PC-9 (cell line): ENCODE data around the gene MAEA. TPM values are rescaled to one million over a fixed set of nuclear protein-coding genes. Genes with fewer than 3 reads are reported as not detected.
A peak's percentile ranks its signal among the peaks of the same experiment; 100 is the strongest.
"Not testable (repeated sequence)": the region's sequence is repeated elsewhere in the genome, so short reads cannot be mapped to it uniquely, and the experiment has no call there.

ENCODE experiments used
- BruUV-seq: library from RNA; stranded (reverse); fragments of 400-500 nt; replicated peaks from 2 replicates; lab custom pipeline; 2021; lab: Mats Ljungman, UMichigan
- CTCF ChIA-PET: fragments of 300-600 bp; sonication (Branson Sonifier 250); formaldehyde crosslinking; loops from one replicate; lab custom pipeline; 2022; ENCODE audit warnings: antibody characterized with exemption; lab: Charles Lee
- POLR2A ChIA-PET: fragments of 300-600 bp; sonication (Branson Sonifier 250); formaldehyde crosslinking; loops from one replicate; lab custom pipeline; 2022; ENCODE audit warnings: antibody characterized with exemption; ENCODE audit not compliant: unreplicated experiment; lab: Charles Lee
- DNase-seq, 2 experiments: peaks; one replicate each; pipeline versions ENCODE4 v3.0.0 to v3.0.0-alpha.2; 2015 to 2022; ENCODE audit warnings: mixed read lengths in 1 of 2
- H2AFZ ChIP-seq: fragments of 200-600 bp; sonication (generic); 2 replicates; pipeline ENCODE4 v1.8.1; 2017; ENCODE audit warnings: antibody characterized with exemption
- H3F3A ChIP-seq: fragments of 200-600 bp; sonication (generic); 2 replicates; pipeline ENCODE4 v1.8.1; 2017; ENCODE audit warnings: antibody characterized with exemption, mild to moderate bottlenecking, low read depth; ENCODE audit not compliant: insufficient read depth
- H3K27ac ChIP-seq: fragments of 200-600 bp; sonication (generic); 2 replicates; pipeline ENCODE4 v1.6.1; 2016; ENCODE audit warnings: mixed run types
- H3K27me3 ChIP-seq: fragments of 200-600 bp; sonication (generic); 2 replicates; pipeline ENCODE4 v1.6.1; 2016; ENCODE audit warnings: low read depth, mixed run types; ENCODE audit not compliant: insufficient read depth
- H3K36me3 ChIP-seq: fragments of 200-600 bp; sonication (generic); 2 replicates; pipeline ENCODE4 v1.6.1; 2016; ENCODE audit warnings: low read depth, mixed run types
- H3K4me1 ChIP-seq: fragments of 200-600 bp; sonication (generic); replicated peaks from 2 replicates; pipeline ENCODE4 v1.6.1; 2016; ENCODE audit warnings: mixed run types; ENCODE audit not compliant: insufficient read depth
- H3K4me2 ChIP-seq: fragments of 200-600 bp; sonication (generic); 2 replicates; pipeline ENCODE4 v1.6.1; 2017; ENCODE audit warnings: mixed run types
- H3K4me3 ChIP-seq: fragments of 200-600 bp; sonication (generic); 2 replicates; pipeline ENCODE4 v1.6.1; 2016; ENCODE audit warnings: mixed run types
- H3K79me2 ChIP-seq: fragments of 200-600 bp; sonication (generic); 2 replicates; pipeline ENCODE4 v1.6.1; 2017; ENCODE audit warnings: low read depth, mixed run types
- H3K9me2 ChIP-seq: fragments of 200-600 bp; sonication (generic); 2 replicates; pipeline ENCODE4 v1.8.1; 2017; ENCODE audit warnings: mild to moderate bottlenecking; ENCODE audit not compliant: insufficient read depth
- H3K9me3 ChIP-seq: fragments of 200-600 bp; sonication (generic); 2 replicates; pipeline ENCODE4 v1.8.1; 2016; ENCODE audit warnings: low read depth; ENCODE audit not compliant: insufficient read depth
- H4K20me1 ChIP-seq: fragments of 200-600 bp; sonication (generic); 2 replicates; pipeline ENCODE4 v1.8.1; 2017; ENCODE audit not compliant: insufficient read depth
- EZH2 ChIP-seq: fragments of 200-600 bp; sonication (generic); IDR thresholded peaks from 2 replicates; pipeline ENCODE4 v1.8.0; 2017; ENCODE audit warnings: antibody characterized with exemption, low read depth
- intact Hi-C: fragments of 100-400 bp; cut with micrococcal nuclease; formaldehyde crosslinking; loops from one replicate; pipeline ENCODE4 v1.10.0; 2022; ENCODE audit not compliant: unreplicated experiment
- total RNA-seq: library from RNA; stranded (reverse); gene quantifications from 2 replicates; pipeline ENCODE4 v1.2.3, GENCODE V29; 2021
- TF ChIP-seq, protein P1 (sequence below): fragments of 200-600 bp; sonication (generic); conservative IDR thresholded peaks from 2 replicates; pipeline ENCODE4 v1.6.1; 2017; ENCODE audit warnings: mixed run types, antibody characterized with exemption, mild to moderate bottlenecking, moderate library complexity

MAEA gene
- total RNA-seq, 1 experiment from 2014 or later = 79.4 TPM

DNA sequence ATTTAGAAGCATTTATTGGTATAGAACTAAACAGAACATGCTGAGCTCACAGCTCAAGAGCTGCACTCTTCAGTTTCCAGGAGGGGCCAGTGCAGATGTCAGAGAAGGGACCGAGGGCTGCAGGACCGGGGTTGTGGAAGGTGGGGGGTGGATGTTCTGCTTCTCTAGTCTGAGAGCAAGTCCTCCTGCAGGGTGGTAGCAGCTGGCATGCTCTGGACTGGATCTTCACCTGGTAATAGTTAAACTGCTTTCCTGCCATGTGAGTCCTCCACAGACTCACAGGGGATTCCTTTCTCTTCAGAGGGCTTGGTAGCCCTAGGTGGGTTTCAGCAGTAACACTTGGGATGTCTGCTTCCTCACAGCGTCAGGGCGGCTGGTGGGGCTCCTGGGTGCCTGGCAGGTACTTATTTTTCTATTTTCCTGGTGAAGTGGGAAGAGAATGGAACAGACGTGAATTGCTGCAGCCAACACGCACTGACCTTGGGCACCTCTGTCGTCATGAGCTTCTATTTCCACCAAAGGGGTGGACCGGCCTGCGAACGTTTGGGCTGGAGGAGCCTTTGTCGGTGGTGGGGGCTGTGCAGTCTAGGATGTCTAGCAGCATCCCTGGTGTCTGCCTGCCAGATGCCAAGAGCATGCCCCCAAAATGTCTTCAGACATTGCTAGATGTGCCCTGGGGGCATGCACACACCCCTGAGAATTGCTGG lies 2.5 kb downstream of the MAEA start:
- Histone ChIP-seq H3F3A (peaks cover 11% of the 10 kb centered on the region), H3K36me3 (no peaks in the 10 kb centered on the region), H3K4me3 (peak overlapping the region; percentile 77; the same call in 1 of the 2 replicates), H4K20me1 (peaks cover 55% of the 10 kb centered on the region), H3K4me1 (peaks cover 27% of the 10 kb centered on the region), H3K9me2 (no peaks in the 10 kb centered on the region), H2AFZ (no peak overlapping the region), H3K27me3 (no peaks in the 10 kb centered on the region), H3K4me2 (peak overlapping the region; percentile 89), H3K79me2 (peaks cover 59% of the 10 kb centered on the region), H3K27ac (no peak overlapping the region), H3K9me3 (no peaks in the 10 kb centered on the region)
- no peak for TF ChIP-seq EZH2
- TF ChIP-seq, protein P1, sequence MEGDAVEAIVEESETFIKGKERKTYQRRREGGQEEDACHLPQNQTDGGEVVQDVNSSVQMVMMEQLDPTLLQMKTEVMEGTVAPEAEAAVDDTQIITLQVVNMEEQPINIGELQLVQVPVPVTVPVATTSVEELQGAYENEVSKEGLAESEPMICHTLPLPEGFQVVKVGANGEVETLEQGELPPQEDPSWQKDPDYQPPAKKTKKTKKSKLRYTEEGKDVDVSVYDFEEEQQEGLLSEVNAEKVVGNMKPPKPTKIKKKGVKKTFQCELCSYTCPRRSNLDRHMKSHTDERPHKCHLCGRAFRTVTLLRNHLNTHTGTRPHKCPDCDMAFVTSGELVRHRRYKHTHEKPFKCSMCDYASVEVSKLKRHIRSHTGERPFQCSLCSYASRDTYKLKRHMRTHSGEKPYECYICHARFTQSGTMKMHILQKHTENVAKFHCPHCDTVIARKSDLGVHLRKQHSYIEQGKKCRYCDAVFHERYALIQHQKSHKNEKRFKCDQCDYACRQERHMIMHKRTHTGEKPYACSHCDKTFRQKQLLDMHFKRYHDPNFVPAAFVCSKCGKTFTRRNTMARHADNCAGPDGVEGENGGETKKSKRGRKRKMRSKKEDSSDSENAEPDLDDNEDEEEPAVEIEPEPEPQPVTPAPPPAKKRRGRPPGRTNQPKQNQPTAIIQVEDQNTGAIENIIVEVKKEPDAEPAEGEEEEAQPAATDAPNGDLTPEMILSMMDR = no peak
- ChIA-PET CTCF (interaction anchor here (0.6 kb wide), 1 partner anchor 290 kb away, joined by 3 read pairs; no protein-coding TSS in a partner anchor), POLR2A (no interaction called here)
- intact Hi-C loops = loop anchor here (5.0 kb wide), 1 partner anchor 45 kb away; the partner anchor contains the start of gene CTBP1
- no peak for DNase-seq
- BruUV-seq = no TSS peak

DNA sequence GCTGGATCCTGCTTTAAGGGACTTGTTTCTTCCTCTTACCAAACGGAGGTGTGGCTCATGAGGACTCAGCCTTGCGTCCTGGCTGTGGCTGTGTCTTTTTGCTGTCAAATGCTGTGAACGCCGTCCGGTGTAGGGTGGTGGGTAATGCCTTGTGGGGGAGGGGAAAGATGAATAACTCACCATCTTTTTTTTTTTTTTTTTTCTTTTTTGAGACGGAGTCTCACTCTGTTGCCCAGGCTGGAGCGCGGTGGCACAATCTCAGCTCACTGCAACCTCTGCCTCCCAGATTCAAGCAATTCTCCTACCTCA lies 3.0 kb downstream of the MAEA start:
- H3K4me1 ChIP-seq = peaks cover 27% of the 10 kb centered on the region
- H3K9me3 ChIP-seq, H3K27me3 ChIP-seq, POLR2A ChIA-PET, H3K9me2 ChIP-seq, H2AFZ ChIP-seq, BruUV-seq, H3K36me3 ChIP-seq, CTCF ChIA-PET, H3K27ac ChIP-seq, DNase-seq, H3K4me3 ChIP-seq: not testable (repeated sequence)
- peaks cover 65% of the 10 kb centered on the region for H3K79me2 ChIP-seq
- H3F3A ChIP-seq = peaks cover 11% of the 10 kb centered on the region
- peak overlapping the region; percentile 89; the same call in 1 of the 2 replicates for H3K4me2 ChIP-seq
- peaks cover 56% of the 10 kb centered on the region for H4K20me1 ChIP-seq
- intact Hi-C loops = loop anchor here (5.0 kb wide), 1 partner anchor 45 kb away; the partner anchor contains the start of gene CTBP1

GRCh38 chr4:1293531-1293941 lies 3.8 kb downstream of the MAEA start:
- no peaks in the 10 kb centered on the region for H3K9me2 ChIP-seq
- no peak overlapping the region for H3K27ac ChIP-seq
- POLR2A ChIA-PET = interaction anchor here (0.6 kb wide), 1 partner anchor 609 kb away, joined by 3 read pairs; no protein-coding TSS in a partner anchor
- no peaks in the 10 kb centered on the region for H3K36me3 ChIP-seq
- peaks cover 56% of the 10 kb centered on the region for H4K20me1 ChIP-seq
- H3K4me1 ChIP-seq = peaks cover 24% of the 10 kb centered on the region
- no peak overlapping the region for H3K4me3 ChIP-seq
- intact Hi-C loops = loop anchor here (5.0 kb wide), 1 partner anchor 46 kb away; the partner anchor contains the start of gene CTBP1
- BruUV-seq = no TSS peak
- H3F3A ChIP-seq = peaks cover 11% of the 10 kb centered on the region
- no peaks in the 10 kb centered on the region for H3K9me3 ChIP-seq
- no peaks in the 10 kb centered on the region for H3K27me3 ChIP-seq
- TF ChIP-seq, protein P1 = no peak
- no peak for TF ChIP-seq EZH2
- no peak overlapping the region for H2AFZ ChIP-seq
- no peak for DNase-seq
- peaks cover 70% of the 10 kb centered on the region for H3K79me2 ChIP-seq
- CTCF ChIA-PET = no interaction called here
- H3K4me2 ChIP-seq = no peak overlapping the region
